Rectal smooth muscle tissue (tissue), 1 donor: ENCODE measurements around the gene PPP1R12C.

Experiments
- H3K27ac ChIP-seq: one replicate; pipeline ENCODE4 v1.7.0; 2013; ENCODE audit warnings: low read depth, low read length, inconsistent platforms
- H3K27me3 ChIP-seq: one replicate; pipeline ENCODE4 v1.7.0; 2013; ENCODE audit warnings: low read length; ENCODE audit not compliant: control insufficient read depth, insufficient read depth
- H3K36me3 ChIP-seq: one replicate; pipeline ENCODE4 v1.7.0; 2013; ENCODE audit warnings: low read length; ENCODE audit not compliant: control insufficient read depth, insufficient read depth
- H3K4me1 ChIP-seq: one replicate; pipeline ENCODE4 v1.7.0; 2013; ENCODE audit warnings: low read length; ENCODE audit not compliant: control insufficient read depth, insufficient read depth
- H3K4me3 ChIP-seq: one replicate; pipeline ENCODE4 v1.7.0; 2013; ENCODE audit warnings: low read length
- H3K9ac ChIP-seq: one replicate; pipeline ENCODE4 v1.7.0; 2013; ENCODE audit warnings: low read length

Gene PPP1R12C

GRCh38 chr19:55088543-55089341 lies 28.7 kb downstream of the PPP1R12C start:
- Histone ChIP-seq H3K36me3 (peaks cover 7% of the 10 kb centered on the region), H3K4me3 (no peak overlapping the region), H3K9ac (no peak overlapping the region), H3K27me3 (peaks cover 8% of the 10 kb centered on the region), H3K27ac (no peak overlapping the region), H3K4me1 (peaks cover 8% of the 10 kb centered on the region)

GRCh38 chr19:55088021-55088451 lies 29.4 kb downstream of the PPP1R12C start:
- Histone ChIP-seq H3K36me3 (peaks cover 7% of the 10 kb centered on the region), H3K9ac (no peak overlapping the region), H3K4me1 (peaks cover 8% of the 10 kb centered on the region), H3K4me3 (peak overlapping the region; percentile 69), H3K27ac (no peak overlapping the region), H3K27me3 (peaks cover 11% of the 10 kb centered on the region)

DNA sequence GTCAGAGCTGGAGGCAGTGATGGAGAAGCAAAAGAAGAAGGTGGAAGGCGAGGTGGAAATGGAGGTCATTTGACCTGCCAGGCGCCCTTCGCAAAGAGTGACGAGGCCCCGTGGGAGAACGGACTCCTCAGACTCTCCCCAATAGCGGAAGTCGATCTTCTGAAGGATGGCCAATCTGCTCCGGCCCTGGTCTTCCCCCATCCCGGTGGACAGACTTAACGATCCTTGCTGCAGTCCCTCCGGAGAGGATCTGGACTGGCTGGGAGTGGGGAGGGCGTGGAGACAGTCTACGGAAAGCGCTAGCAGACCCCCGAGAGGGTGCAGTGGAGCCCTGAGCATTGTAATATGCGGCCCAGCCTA lies 29.9 kb downstream of the PPP1R12C start:
- peaks cover 8% of the 10 kb centered on the region for H3K4me1 ChIP-seq
- H3K27me3 ChIP-seq: peaks cover 15% of the 10 kb centered on the region
- H3K4me3 ChIP-seq: peak overlapping the region; percentile 69
- no peak overlapping the region for H3K9ac ChIP-seq
- H3K27ac ChIP-seq: no peak overlapping the region
- peaks cover 4% of the 10 kb centered on the region for H3K36me3 ChIP-seq

GRCh38 chr19:55086730-55087541 lies 30.5 kb downstream of the PPP1R12C start:
- peaks cover 4% of the 10 kb centered on the region for H3K36me3 ChIP-seq
- H3K27ac ChIP-seq: no peak overlapping the region
- no peak overlapping the region for H3K9ac ChIP-seq
- H3K4me1 ChIP-seq: peaks cover 8% of the 10 kb centered on the region
- H3K4me3 ChIP-seq: peak overlapping the region; percentile 69
- H3K27me3 ChIP-seq: peaks cover 21% of the 10 kb centered on the region

DNA sequence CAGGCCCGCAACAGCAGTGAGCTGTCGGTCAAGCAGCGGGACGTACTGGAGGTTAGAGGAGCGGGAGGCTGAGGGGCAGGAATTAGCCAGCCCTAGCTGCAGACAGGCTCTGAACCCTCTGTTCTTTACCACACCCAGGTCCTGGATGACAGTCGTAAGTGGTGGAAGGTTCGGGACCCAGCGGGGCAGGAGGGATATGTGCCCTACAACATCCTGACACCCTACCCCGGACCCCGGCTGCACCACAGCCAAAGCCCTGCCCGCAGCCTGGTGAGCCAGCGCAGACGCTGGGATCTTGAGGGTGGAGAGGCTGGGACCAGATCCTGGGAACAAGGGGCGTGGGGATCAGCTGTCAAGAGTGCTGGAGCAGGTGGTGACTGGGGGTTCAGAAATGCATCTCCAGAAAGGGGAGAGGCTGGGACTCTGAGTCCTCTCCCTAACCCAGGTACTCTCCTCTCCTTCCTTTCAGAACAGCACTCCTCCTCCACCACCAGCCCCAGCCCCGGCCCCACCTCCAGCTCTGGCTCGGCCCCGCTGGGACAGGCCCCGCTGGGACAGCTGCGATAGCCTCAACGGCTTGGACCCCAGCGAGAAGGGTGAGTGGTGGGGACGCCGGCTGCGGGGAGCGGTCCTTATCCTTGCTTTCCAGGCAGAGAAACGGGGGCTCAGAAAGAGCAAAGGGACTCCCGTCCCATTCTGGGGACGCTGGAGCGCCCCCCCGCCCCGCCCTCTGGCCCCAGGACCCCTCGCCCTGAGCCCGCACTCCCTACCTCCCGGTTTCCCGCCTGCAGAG lies 31.3 kb downstream of the PPP1R12C start:
- Histone ChIP-seq H3K4me3 (peak overlapping the region; percentile 69), H3K36me3 (peaks cover 4% of the 10 kb centered on the region), H3K27ac (no peak overlapping the region), H3K4me1 (peaks cover 8% of the 10 kb centered on the region), H3K9ac (no peak overlapping the region), H3K27me3 (peaks cover 24% of the 10 kb centered on the region)

GRCh38 chr19:55084416-55084815 lies 33.0 kb downstream of the PPP1R12C start:
- H3K9ac ChIP-seq: no peak overlapping the region
- H3K36me3 ChIP-seq: no peaks in the 10 kb centered on the region
- no peak overlapping the region for H3K27ac ChIP-seq
- H3K4me3 ChIP-seq: no peak overlapping the region
- H3K27me3 ChIP-seq: peaks cover 37% of the 10 kb centered on the region
- H3K4me1 ChIP-seq: peaks cover 8% of the 10 kb centered on the region

DNA sequence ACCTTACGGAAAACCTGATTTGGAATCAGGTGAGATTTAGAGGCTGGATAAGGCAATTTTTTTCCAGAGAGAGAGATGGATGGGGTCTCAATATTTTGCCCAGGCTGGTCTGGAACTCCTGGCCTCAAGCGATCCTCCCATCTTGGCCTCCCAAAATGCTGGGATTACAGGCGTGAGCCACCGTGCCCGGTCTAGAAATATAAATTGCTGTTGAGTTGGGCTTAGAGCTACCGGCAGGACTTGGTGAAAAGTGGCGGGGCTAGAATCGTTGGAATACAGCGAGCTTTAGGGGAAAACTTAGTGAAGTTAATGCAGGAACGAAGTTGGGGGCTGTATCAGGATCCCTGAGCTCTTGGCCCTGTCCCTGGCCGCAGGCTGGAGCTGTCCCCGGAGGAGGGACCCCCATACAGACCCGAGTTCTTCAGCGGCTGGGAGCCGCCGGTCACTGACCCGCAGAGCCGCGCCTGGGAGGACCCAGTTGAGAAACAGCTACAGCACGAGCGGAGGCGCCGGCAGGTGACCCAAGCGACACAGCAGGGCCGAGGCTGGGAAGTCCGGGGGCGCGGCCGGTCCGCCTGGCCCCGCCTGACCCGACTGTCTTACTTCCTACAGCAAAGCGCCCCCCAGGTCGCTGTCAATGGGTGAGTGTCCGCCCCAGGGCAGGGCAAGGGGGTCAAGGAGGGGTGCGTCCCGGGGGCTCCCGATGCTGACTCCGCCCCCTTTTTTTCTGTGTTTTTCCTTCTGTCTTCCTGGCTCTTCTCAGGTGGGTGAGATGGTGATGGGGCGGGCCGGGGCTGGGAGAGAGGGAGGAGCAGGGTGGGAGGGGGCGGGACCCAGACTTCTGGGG lies 34.2 kb downstream of the PPP1R12C start:
- Histone ChIP-seq H3K4me3 (no peak overlapping the region), H3K9ac (no peak overlapping the region), H3K36me3 (no peaks in the 10 kb centered on the region), H3K27ac (no peak overlapping the region), H3K4me1 (peaks cover 8% of the 10 kb centered on the region), H3K27me3 (peaks cover 37% of the 10 kb centered on the region)

DNA sequence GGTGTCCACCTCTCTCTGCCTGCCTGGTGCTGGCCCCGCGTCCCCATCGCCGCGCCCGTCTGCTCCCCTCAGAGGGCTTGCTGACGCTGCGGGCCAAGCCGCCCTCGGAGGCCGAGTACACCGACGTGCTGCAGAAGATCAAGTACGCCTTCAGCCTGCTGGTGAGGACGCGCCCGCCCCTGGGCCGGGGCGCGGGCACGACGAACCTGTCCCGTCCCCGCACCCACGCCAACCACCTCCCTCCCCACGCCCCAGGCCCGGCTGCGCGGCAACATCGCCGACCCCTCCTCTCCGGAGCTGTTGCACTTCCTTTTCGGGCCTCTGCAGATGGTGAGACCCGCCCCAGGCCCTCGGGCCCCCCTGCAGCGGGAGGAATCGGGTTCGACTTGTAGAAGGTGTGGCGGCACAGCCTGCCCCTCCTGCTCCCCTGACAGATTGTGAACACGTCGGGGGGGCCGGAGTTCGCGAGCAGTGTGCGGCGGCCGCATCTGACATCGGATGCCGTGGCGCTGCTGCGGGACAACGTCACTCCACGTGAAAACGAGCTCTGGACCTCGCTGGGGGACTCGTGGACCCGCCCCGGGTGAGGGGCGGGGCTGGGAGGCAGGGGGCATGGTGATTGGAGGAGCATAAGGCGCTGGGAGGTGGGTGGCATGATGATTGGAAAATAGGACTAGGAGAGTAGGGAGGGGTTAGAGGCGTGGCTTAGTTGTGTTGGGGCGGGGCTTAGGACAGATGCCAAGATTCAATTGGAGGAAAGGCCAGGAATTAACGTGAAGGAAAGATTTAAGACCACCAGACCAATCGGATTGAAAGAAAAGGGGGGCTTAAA lies 35.2 kb downstream of the PPP1R12C start:
- Histone ChIP-seq H3K4me1 (peaks cover 3% of the 10 kb centered on the region), H3K27ac (no peak overlapping the region), H3K36me3 (no peaks in the 10 kb centered on the region), H3K9ac (no peak overlapping the region), H3K27me3 (peaks cover 37% of the 10 kb centered on the region), H3K4me3 (peak overlapping the region; percentile 24)

GRCh38 chr19:55081770-55082019 lies 35.7 kb downstream of the PPP1R12C start:
- Histone ChIP-seq H3K4me3 (peak overlapping the region; percentile 24), H3K9ac (no peak overlapping the region), H3K4me1 (no peaks in the 10 kb centered on the region), H3K27me3 (peaks cover 37% of the 10 kb centered on the region), H3K27ac (no peak overlapping the region), H3K36me3 (no peaks in the 10 kb centered on the region)

- Histone ChIP-seq H3K4me1 (no peaks in the 10 kb centered on the region), H3K27ac (no peak overlapping the region), H3K4me3 (peak overlapping the region; percentile 66), H3K9ac (peak overlapping the region; percentile 0), H3K36me3 (no peaks in the 10 kb centered on the region), H3K27me3 (peaks cover 41% of the 10 kb centered on the region)
Observed at GRCh38 chr19:55080968-55081769, 36.3 kb downstream of the PPP1R12C start.
